Upper lobe of left lung (tissue), 4 donors: ENCODE results near the gene C3orf49.

Source experiments
- CTCF ChIP-seq, 6 experiments: fragments of 450-650 bp in 4 of 6; fragments of 200-600 bp in 2 of 6; sonication (generic) in 2 of 6; IDR thresholded peaks; one replicate each; pipeline ENCODE4 v1.5.1; 2016 to 2019; ENCODE audit warnings: antibody characterized with exemption in 6 of 6
- POLR2AphosphoS5 ChIP-seq, 2 donors: sonication (generic); formaldehyde crosslinking; IDR thresholded peaks; one replicate each; pipeline ENCODE4 v1.5.1; 2017; ENCODE audit warnings: antibody characterized with exemption in 2 of 2

GRCh38 chr3:63817225-63817624, 1.9 kb upstream of the C3orf49 start:
- TF ChIP-seq CTCF (IDR thresholded peaks at IDR 0.05), result no peak
- no peak for TF ChIP-seq POLR2AphosphoS5 (IDR thresholded peaks at IDR 0.05)
